ENCODE measurements around the gene UNCX. TPM values are rescaled to one million over a fixed set of nuclear protein-coding genes. Genes with fewer than 3 reads are reported as not detected.

Gene UNCX
- polyA plus RNA-seq, 1 experiment = not detected

- no peak overlapping the region for H3K27ac ChIP-seq (ENCODE audit: low read depth, low read length)
- H3K9me3 ChIP-seq (ENCODE audit: control insufficient read depth, insufficient read depth, low read length) = peaks cover 44% of the 10 kb centered on the region
- TF ChIP-seq CTCF (IDR thresholded peaks at IDR 0.05; ENCODE audit: low read depth, low read length) = no peak
- peaks cover 10% of the 10 kb centered on the region for H3K27me3 ChIP-seq (ENCODE audit: control insufficient read depth, insufficient read depth, low read length)
- no peak for DNase-seq (ENCODE audit: low read depth, low spot score)
- ChIA-PET CTCF (no interaction called here), POLR2A (no interaction called here)
- no peak overlapping the region for H3K4me3 ChIP-seq (ENCODE audit: low read depth, low read length)
Observed at GRCh38 chr7:1274121-1274875, 41.6 kb downstream of the UNCX start.

GRCh38 chr7:1274876-1275375, 42.3 kb downstream of the UNCX start:
- no peak for TF ChIP-seq CTCF (IDR thresholded peaks at IDR 0.05; ENCODE audit: low read depth, low read length)
- H3K9me3 ChIP-seq (ENCODE audit: control insufficient read depth, insufficient read depth, low read length) = peaks cover 42% of the 10 kb centered on the region
- no peak overlapping the region for H3K4me3 ChIP-seq (ENCODE audit: low read depth, low read length)
- no peak overlapping the region for H3K27ac ChIP-seq (ENCODE audit: low read depth, low read length)
- ChIA-PET CTCF (no interaction called here), POLR2A (no interaction called here)
- H3K27me3 ChIP-seq (ENCODE audit: control insufficient read depth, insufficient read depth, low read length) = peaks cover 4% of the 10 kb centered on the region
- DNase-seq (ENCODE audit: low read depth, low spot score) = no peak

GRCh38 chr7:1275451-1276381, 43.0 kb downstream of the UNCX start:
- Histone ChIP-seq H3K27me3 (ENCODE audit: control insufficient read depth, insufficient read depth, low read length) (no peaks in the 10 kb centered on the region), H3K27ac (ENCODE audit: low read depth, low read length) (no peak overlapping the region), H3K4me3 (ENCODE audit: low read depth, low read length) (no peak overlapping the region), H3K9me3 (ENCODE audit: control insufficient read depth, insufficient read depth, low read length) (peaks cover 34% of the 10 kb centered on the region)
- no peak for TF ChIP-seq CTCF (IDR thresholded peaks at IDR 0.05; ENCODE audit: low read depth, low read length)
- CTCF ChIA-PET = no interaction called here
- POLR2A ChIA-PET = no interaction called here
- DNase-seq (ENCODE audit: low read depth, low spot score) = no peak

- no peak for DNase-seq (ENCODE audit: low read depth, low spot score)
- CTCF ChIA-PET = no interaction called here
- H3K27ac ChIP-seq (ENCODE audit: low read depth, low read length) = no peak overlapping the region
- H3K9me3 ChIP-seq (ENCODE audit: control insufficient read depth, insufficient read depth, low read length) = peaks cover 28% of the 10 kb centered on the region
- no peak overlapping the region for H3K4me3 ChIP-seq (ENCODE audit: low read depth, low read length)
- no peak for TF ChIP-seq CTCF (IDR thresholded peaks at IDR 0.05; ENCODE audit: low read depth, low read length)
- no peaks in the 10 kb centered on the region for H3K27me3 ChIP-seq (ENCODE audit: control insufficient read depth, insufficient read depth, low read length)
- POLR2A ChIA-PET = no interaction called here
Observed at GRCh38 chr7:1276626-1277175, 44.0 kb downstream of the UNCX start.
